Cardiac muscle cell (in vitro differentiated cells and primary cell): Measurements from ENCODE around the gene CDCA3. TPM values are rescaled to one million over a fixed set of nuclear protein-coding genes. Genes with fewer than 3 reads are reported as not detected.

Experiments
- DNase-seq, 2 donors: peaks; one replicate each; pipeline versions ENCODE4 v3.0.0 to v3.0.0-alpha.2; 2010 to 2017; ENCODE audit warnings: low read depth in 1 of 2, low spot score in 1 of 2
- H3K27ac ChIP-seq: fragments of 200-600 bp; sonication (generic); 2 replicates; pipeline ENCODE4 v1.5.1; 2016
- H3K27me3 ChIP-seq: fragments of 200-600 bp; sonication (generic); 2 replicates; pipeline ENCODE4 v1.6.0; 2016; ENCODE audit warnings: control low read depth
- H3K36me3 ChIP-seq: fragments of 200-600 bp; sonication (generic); 2 replicates; pipeline ENCODE4 v1.5.1; 2016; ENCODE audit warnings: control low read depth
- H3K4me1 ChIP-seq: fragments of 200-600 bp; sonication (generic); 2 replicates; pipeline ENCODE4 v1.8.1; 2017; ENCODE audit warnings: low read depth, mild to moderate bottlenecking, mixed run types
- H3K4me3 ChIP-seq: fragments of 200-600 bp; sonication (generic); 2 replicates; pipeline ENCODE4 v1.5.1; 2016; ENCODE audit warnings: mild to moderate bottlenecking
- H3K9me3 ChIP-seq: fragments of 200-600 bp; sonication (generic); 2 replicates; pipeline ENCODE4 v1.5.1; 2017; ENCODE audit warnings: low read depth, mild to moderate bottlenecking, control low read depth
- polyA plus RNA-seq: library from polyadenylated mRNA; unstranded; fragments of >200 nt; fragmentation: Nextera tagmentation; extraction: Ambion mirVana; gene quantifications from 2 replicates; pipeline ENCODE4 v1.2.1, GENCODE V29; 2016
- total RNA-seq: library from RNA; depleted of rRNA; stranded (reverse); fragments of >200 nt; gene quantifications from 2 replicates; pipeline ENCODE4 v1.2.3, GENCODE V29; 2016
- TF ChIP-seq, protein P1 (sequence below): IDR thresholded peaks from 2 replicates; pipeline ENCODE4 v1.5.1; 2012; ENCODE audit warnings: low read depth, mild to moderate bottlenecking, low read length

CDCA3 gene
- total and polyA plus RNA-seq, 2 experiments from 2014 or later: 10.4 to 42.8 TPM

- no peaks in the 10 kb centered on the region for H3K9me3 ChIP-seq
- TF ChIP-seq, protein P1, sequence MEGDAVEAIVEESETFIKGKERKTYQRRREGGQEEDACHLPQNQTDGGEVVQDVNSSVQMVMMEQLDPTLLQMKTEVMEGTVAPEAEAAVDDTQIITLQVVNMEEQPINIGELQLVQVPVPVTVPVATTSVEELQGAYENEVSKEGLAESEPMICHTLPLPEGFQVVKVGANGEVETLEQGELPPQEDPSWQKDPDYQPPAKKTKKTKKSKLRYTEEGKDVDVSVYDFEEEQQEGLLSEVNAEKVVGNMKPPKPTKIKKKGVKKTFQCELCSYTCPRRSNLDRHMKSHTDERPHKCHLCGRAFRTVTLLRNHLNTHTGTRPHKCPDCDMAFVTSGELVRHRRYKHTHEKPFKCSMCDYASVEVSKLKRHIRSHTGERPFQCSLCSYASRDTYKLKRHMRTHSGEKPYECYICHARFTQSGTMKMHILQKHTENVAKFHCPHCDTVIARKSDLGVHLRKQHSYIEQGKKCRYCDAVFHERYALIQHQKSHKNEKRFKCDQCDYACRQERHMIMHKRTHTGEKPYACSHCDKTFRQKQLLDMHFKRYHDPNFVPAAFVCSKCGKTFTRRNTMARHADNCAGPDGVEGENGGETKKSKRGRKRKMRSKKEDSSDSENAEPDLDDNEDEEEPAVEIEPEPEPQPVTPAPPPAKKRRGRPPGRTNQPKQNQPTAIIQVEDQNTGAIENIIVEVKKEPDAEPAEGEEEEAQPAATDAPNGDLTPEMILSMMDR: no peak
- H3K4me3 ChIP-seq: peak overlapping the region; percentile 53
- H3K27me3 ChIP-seq: no peaks in the 10 kb centered on the region
- H3K36me3 ChIP-seq: peaks cover 2% of the 10 kb centered on the region
- no peaks in the 10 kb centered on the region for H3K4me1 ChIP-seq
- H3K27ac ChIP-seq: no peak overlapping the region
- DNase-seq: no peak
Observed at GRCh38 chr12:6849976-6850560, 1.0 kb downstream of the CDCA3 start.

GRCh38 chr12:6849427-6849826 lies 1.7 kb downstream of the CDCA3 start:
- Histone ChIP-seq H3K4me1 (no peaks in the 10 kb centered on the region), H3K9me3 (no peaks in the 10 kb centered on the region), H3K27me3 (no peaks in the 10 kb centered on the region), H3K27ac (no peak overlapping the region), H3K36me3 (peaks cover 2% of the 10 kb centered on the region), H3K4me3 (no peak overlapping the region)
- TF ChIP-seq, protein P1: no peak
- no peak for DNase-seq

DNA sequence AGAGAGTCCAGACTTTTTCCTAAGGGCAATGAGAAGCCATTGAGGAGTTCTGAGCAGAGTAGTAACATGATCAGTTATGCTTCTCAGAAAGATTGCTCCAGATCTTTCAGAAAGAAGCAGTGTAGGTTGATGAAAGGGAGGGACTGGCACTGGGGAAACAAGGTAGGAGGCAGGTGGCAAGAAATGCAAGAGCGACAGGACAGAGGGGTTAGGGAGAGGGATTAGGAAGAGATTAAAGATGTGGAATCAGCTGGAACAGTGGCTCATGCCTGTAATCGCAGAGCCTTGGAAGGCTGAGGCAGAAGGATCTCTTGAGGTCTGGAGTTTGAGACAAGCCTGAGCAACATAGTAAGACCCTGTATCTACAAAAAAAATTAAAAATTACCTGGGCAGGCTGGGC lies 3.4 kb downstream of the CDCA3 start:
- H3K36me3 ChIP-seq: peaks cover 2% of the 10 kb centered on the region
- no peaks in the 10 kb centered on the region for H3K27me3 ChIP-seq
- no peaks in the 10 kb centered on the region for H3K4me1 ChIP-seq

DNA sequence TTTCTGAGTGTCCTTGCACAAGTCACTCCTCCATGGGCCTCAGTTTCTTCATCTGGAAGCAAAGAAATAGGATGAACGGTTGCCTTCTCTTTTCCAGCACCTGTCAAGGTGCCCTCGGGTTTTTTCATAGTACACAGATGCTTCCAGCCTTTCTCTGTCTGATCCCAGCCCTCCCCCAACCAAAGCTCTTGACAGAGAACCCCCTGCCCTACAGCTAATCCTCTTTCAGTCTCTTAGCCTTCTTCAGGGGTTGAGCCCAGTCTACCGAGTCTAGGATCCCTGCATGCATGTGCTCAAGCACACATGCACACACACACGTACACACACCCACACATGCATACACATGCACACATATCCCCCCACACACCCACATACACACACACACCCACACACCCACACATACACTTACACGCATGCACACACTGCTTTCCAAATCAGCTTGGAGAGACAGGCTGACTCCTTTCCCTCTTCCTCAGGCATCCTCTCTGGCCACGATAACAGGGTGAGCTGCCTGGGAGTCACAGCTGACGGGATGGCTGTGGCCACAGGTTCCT lies 4.7 kb downstream of the CDCA3 start:
- DNase-seq: no peak
- Histone ChIP-seq H3K4me1 (no peaks in the 10 kb centered on the region), H3K27ac (no peak overlapping the region), H3K27me3 (no peaks in the 10 kb centered on the region), H3K4me3 (no peak overlapping the region), H3K9me3 (no peaks in the 10 kb centered on the region), H3K36me3 (peaks cover 2% of the 10 kb centered on the region)
- TF ChIP-seq, protein P1: no peak

More for the DNA sequence above, 3.4 kb downstream of the CDCA3 start:
- Histone ChIP-seq H3K27ac (no peak overlapping the region), H3K4me3 (no peak overlapping the region), H3K9me3 (no peaks in the 10 kb centered on the region)
- TF ChIP-seq, protein P1: no peak
- no peak for DNase-seq

GRCh38 chr12:6845395-6845794 lies 5.7 kb downstream of the CDCA3 start:
- Histone ChIP-seq H3K27me3 (no peaks in the 10 kb centered on the region), H3K9me3 (no peaks in the 10 kb centered on the region), H3K36me3 (peaks cover 2% of the 10 kb centered on the region), H3K4me3 (no peak overlapping the region), H3K27ac (no peak overlapping the region), H3K4me1 (peaks cover 5% of the 10 kb centered on the region)
- TF ChIP-seq, protein P1: no peak
- DNase-seq: no peak
